Colon (tissue), 2 donors: ENCODE data around the gene RALGAPA2.

Source experiments
- FAIRE-seq: peaks from 2 replicates; lab custom pipeline; 2012; peaks lifted over from hg19 to GRCh38; lab: Jason Lieb, UNC
- donor health status: control.
- donor health status: control.

RALGAPA2 gene

DNA sequence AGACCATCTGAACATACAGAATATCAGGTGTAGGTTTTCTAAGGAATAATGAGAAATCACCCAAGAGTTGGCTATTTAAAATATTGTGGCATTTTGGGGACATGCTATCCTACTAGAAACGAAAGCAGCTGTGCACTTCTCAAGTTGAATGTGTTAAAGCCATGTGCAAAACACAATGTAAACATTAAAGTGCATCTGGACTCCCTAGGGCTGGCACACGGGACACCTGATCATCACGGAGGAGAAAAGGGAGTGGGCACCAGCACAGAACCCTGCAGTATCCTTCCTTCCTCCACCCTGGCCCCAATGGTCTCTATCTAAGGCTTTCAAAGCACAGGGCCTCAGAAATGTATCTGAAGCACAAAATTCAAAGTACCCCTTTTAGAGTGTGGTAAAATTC lies 250.3 kb downstream of the RALGAPA2 start:
- no peak for FAIRE-seq

DNA sequence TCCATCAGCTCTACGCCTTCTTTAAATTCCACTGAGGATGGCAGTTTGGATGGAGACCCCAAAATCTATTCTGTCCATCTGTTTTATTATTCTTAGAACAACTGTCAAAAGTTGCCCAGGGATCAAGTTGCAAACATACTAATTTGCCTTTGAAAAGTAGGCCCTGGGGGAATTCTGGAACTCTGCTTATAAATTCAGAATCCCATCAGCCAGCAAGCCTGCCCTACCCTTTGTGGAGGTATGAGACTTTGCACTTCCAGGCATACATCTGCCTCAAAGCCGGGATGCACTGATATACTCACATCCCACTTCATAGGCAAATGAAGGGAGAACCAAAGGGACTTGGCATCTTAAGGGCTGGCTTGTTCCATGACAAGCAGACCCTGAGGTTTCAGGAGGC lies 250.9 kb downstream of the RALGAPA2 start:
- no peak for FAIRE-seq

DNA sequence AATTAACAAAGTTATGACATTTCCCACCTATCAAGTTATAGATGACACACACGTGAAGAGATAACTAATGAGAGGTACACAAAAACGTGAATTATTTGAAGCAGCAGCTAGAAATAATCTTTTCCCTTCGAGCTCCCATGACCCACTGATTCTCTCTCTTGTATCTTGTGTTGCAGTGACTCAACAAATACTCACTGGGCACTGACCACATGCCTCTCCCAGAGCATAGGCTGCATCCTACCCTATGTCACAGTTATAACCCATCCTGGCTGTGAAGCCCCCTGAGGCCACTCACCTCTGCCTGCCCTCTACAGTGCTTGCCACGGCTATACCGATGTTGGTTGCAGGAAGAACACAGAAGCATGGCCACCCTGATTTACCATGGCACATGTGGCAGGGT lies 252.7 kb downstream of the RALGAPA2 start:
- FAIRE-seq = no peak

DNA sequence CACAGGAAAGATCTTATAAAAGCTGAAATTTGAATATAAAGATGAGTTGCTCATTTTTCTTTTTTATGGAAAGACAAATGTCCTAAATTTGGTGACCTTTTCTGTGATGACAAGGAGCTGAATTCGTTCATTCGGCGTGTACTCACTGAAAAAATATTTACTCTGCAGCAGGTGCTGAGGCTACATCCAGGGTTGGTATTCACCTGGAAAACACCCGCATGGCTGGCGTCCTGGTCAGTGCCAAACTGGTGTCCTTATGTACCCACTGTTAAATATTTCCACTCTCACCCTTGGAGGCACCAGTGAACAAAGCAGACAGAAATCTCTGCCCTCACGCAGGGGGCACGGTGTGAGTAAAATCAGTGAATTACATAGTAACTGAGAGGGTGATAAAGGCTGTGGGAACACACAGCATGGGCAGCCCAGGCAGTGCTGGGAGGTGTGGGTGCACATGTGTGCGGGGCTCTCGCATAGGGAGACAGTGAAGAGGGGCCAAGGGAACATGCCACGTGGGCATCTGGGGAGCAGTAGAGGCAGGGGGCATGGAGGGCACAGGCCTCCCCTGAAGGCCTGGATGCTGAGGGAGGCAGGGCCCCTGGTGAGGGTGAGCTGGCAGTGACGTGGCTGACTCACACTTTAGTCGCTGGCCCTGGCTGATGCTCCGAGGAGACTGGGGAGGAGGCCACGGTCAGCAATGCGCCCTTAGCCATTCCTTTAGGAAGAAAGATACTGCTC lies 254.9 kb downstream of the RALGAPA2 start:
- no peak for FAIRE-seq

DNA sequence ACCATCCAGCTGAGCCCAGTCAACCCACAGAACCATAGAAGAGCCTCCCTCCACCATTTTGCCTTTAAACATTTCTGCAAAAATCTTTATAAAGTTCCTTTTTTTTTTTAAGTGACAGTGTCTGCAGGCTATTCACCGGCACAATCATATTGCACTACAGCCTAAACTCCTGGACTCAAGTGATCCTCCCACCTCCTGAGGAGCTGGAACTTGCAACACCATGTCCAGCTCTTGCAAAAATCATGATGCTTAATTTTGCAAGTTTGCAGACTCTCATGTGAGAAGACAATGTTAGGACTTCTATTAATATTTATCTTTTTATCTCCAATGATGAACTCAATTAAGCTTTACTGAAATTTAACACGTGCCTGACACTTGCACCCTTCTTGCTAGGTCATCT lies 255.7 kb downstream of the RALGAPA2 start:
- no peak for FAIRE-seq

DNA sequence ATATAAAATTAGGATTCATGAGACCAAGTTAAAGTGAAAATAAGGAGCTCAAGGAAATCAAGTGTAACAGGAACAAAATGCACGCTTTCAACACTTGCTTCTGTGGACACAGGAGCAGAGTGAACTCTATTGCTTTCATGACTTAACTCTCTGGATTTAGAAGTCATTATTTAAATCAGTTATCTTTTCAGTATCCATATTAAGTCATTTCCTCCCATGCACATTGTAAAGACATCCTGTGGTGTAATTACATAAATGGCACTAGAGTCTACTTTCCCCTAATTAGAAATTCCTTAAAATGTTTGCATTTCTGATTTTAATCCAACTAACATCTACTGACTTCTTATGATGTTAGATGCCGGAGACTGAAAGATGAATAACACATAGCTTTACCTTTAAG lies 256.5 kb downstream of the RALGAPA2 start:
- FAIRE-seq = no peak

DNA sequence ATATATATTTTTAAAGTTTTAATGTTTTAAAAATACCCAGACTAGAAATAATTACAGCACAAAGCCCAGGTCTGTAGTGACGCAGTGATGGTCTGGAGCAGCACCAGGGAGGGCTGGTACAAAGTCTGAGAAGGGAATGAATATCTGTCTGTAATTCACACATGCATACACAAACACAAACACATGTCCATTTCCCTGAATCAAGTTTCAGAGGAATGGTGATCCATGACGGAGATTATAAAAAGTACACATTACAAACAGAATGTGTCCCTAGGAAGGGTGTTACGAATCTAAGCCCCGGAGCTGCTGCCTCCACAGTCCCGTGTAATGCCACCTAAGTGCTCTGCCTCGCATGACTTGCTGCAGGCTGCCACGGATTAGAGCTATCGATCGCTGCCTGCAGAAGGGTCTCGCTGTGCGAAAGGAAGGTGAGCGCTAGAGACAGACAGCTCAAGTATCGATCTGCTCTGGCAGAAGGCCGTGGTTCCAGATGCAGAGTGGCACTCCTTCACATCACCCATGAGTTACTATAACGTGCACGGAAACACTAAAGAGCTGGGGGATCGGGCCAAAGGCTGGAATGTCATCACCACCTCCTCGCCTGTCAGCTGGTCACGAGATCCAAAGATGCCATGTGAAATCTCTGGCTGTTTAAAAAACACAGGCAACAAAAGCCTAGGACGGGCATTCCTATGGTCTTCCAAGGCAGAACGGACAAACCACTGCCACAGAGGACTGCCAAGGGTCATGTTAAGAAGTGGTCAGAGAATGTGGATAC lies 257.4 kb downstream of the RALGAPA2 start:
- no peak for FAIRE-seq

DNA sequence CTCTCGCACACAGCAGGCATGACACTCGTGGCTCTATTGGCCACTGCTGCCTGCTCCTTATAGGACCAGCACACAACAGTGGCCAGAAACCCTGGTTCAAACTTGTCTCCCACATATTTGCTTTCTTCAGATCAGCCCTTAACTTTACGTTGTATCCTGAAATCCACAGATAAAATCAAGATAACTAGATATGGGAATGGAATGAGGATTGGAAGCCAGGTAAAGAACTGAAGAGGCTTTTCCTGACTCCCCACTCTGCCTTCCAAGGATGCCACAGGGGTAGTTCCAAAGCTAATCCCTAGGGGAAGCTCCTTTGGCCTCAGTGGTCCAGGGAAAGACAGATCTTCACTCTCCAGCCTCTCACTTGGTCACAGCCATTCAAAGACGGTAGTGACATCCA lies 258.1 kb downstream of the RALGAPA2 start:
- FAIRE-seq = no peak

DNA sequence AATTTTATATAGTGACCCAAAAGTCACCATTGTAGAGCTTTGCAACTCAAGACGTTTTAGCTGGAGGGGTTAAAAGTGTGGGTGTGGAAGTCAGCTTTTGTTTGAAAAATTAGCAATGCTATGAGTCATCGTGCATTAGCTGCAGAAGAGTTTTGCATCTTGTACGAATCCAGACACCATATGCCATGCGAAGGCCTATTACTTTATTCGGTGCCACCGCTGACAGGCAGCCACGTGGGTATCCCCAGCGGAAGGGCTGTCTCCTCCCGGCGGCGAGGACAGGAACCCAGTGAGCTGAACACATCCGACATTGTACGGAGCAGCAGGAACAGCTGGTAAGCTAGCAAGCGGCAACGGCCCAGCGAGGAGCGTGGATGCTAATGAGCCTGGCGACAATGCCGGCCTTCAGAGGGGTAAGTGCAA lies 260.2 kb downstream of the RALGAPA2 start:
- FAIRE-seq = no peak

DNA sequence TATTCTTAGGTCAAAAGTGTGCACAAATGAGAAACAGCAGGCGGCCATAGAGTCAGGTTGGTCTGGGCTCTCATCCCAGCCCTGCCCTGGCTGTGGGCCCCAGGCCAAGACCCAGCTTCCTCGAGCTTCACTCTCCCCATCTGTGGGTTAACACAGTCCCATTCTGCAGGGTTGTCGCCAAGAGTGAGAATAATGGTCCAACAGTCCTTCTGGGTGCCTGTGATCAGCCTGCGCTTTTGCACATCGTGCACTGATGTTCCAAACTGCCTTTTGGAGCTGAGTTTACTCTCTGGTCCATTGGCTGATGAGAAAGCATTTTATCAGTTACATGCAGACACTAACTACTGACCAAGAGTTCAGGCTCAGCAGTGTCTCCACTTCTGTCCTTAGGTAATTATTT lies 261.9 kb downstream of the RALGAPA2 start:
- no peak for FAIRE-seq

DNA sequence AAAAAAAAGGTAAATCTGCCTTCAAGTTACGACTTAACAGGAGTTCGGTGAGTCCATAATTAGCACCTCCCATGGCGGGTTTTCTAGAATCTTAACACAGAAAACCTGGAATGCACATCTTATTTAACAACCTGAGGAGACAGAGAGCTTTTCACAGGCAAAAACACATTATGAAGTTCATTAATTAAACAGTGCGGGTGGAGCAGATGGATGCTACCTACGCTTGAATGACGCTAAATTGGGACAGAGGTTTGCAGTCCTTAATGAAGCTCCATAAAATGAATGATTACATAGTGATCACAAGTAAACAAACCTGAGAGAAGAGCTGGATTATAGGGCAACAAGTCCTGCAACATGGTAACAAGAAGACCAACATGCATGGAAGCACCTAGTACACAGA lies 263.6 kb downstream of the RALGAPA2 start:
- FAIRE-seq = no peak

DNA sequence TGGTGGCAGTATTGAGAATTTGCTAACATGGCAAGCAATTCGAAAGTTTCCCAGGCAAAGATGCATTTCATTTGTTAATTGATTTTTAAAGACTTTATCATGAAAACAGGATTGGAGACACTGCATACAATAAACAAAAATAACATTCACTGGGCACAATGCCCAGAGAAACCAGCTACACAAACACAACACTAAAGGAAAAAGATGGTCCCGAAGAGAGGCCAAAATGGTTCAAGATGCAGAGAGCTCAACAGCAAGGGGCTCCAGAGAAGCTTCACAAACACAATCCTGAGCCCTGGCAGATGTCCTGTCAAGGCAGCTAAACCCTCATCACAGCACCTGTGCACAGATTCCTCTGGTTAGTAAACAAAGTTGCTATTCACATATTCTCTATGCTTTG lies 265.2 kb downstream of the RALGAPA2 start:
- no peak for FAIRE-seq

DNA sequence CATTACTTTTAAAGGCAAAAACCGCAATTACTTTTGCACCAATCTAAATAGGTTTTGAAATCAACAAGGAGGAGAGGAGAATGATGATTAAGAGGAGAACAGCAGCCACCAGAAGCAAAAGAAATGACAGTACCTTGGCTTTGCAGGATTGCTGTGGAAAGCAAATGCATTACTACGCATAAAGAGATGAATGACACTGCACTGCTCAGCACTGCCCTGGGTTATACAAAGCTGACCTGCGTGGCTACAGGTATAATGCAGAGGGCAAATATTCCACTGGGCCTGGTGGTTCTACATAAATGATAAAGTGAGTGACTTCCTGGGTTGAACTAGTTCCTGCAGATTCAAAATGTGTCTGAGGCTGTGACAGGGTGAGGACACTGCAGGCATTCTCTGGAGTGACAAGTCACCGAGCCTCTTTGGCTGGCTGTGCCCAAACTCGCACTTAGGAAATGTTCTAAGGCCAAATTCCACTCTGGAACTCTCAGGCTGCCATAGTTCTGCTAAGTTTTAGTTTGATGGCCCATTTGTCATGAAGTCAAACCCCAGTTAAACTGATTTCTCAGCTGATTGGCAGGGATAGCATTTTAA lies 265.9 kb downstream of the RALGAPA2 start:
- no peak for FAIRE-seq

DNA sequence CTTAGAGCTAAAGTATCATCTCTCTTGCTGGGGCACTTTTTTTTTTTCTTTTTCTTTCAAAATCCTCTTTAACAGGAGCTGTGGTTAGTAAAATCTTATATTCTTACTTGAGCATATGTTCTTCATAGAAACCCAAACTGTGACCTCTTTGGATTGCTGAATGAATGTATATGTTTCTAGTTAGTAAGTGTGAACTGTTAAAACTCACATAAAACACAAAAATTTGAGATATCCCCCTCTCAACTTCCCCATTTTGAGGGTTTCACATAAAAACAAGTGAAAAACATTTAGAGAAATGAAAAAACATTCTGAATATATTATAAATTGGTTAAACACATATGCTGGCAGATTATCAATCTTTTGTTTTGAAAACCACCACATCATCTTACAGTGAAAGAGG lies 266.4 kb downstream of the RALGAPA2 start:
- FAIRE-seq = no peak

DNA sequence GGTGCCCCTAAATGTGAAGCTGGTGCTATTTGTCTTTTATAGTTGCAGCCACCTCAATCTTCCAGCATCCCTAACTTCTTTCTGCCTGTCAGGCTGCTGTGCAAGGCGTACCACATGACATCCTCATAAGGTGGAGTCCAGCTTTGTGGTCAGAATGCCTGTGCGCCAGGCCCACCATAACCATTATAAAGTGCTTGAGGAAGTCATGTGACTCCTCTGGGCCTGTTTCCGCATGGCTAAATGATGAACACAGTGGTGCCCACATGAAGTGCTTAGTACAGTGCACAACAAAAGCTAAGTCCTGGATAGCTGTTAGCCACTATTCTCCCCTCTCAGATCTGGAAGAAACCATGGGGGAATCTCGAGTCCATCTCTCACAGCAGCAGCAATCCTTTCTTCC lies 268.9 kb downstream of the RALGAPA2 start:
- FAIRE-seq = no peak

DNA sequence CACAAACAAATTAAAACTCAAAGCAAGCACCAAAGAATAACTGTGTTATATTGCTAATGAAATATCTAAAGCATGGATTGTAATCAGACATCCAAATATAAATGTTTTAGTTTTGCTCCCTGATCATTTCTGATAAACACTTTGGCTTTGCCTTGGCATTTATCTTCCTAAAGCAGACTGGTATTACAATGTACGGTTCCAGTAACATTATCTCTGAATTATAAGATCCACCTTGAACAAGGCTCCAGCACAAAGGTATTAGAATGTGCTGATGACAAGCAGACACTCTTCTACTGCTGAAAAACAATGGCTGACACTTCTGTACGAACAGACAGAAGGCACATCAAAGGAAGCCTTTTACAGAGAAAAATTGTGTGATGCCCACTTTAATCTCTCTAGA lies 270.0 kb downstream of the RALGAPA2 start:
- no peak for FAIRE-seq

DNA sequence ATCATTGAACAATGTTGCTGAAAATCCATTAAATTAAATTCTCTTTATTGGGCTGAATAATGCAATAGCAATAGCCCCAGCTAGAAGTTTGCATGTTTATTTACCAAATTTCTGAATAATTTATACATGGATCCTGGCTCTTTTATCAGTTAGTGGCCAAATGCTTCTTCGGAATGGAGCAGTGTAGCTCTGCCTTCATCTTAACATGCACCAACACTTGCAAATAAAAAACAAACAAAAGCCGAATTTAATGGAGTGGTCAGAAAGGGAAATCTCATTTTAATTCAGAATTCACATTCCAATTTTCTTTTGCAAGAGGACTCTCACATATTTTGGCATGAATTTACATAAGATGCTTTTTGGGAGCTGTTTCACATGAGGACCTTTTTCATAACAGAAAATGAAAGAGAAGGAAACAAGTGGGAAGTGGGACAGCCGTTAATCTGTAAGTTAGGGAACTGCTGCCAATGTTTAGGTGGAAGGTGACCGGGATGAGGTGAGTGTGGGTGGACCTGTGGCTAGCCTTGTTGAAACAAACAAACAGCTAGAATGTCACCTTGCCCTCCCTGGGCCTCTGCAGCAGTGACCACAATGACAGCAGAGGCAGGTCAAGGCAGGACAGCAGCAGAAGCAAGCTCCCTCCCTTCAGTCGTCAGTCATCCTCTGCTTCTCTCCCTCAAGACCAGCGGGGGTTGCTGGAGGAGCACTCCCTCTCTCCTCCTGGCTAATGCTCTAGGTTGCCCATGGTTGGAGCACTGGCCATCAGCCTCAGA lies 271.4 kb downstream of the RALGAPA2 start:
- no peak for FAIRE-seq

DNA sequence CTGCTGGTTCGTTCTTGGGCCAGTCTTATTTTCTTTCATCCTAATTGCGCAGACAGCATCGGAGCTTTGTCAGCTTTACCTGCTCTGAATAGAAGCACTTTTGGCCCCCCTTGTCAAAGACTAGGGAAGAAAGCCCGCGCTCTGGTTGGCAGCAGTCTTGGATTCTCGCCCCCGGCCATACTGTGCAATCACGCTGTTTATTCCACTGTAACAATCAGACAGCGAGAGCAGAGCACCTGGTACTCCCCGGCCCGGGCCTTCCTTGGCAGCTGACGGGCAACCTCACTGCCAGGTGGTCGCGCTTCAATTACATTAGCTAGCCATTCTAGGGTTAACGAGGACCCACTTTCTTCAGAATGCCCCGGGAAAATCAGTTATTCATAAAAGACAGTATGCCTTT lies 272.0 kb downstream of the RALGAPA2 start:
- FAIRE-seq = no peak

DNA sequence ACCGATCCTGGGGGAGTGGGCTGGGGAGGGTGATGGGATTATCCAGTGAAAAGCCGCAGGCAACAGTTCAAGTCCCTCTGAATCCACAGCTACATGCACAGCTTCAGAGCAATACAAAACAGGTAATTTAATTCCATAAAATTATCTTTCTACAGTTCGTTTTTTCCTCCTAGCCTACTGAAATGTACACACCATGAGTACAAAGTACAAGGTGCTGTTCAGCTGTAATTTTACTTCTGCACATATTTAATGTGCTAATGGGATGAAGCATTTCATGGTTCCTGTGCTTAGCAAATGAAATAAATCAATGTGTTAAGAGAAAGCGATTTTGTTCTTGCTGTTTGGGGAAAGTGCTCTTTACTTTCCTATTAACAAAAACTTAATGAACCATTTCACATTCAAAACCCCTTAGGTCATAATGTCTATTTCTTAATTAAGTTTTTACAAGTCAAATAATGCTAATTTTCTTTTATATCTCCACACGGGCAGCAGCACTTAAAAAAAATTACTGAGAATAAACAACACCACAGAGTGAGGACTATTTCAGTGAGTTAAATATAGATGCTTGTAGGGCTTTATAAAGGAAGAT lies 272.7 kb downstream of the RALGAPA2 start:
- FAIRE-seq = no peak

DNA sequence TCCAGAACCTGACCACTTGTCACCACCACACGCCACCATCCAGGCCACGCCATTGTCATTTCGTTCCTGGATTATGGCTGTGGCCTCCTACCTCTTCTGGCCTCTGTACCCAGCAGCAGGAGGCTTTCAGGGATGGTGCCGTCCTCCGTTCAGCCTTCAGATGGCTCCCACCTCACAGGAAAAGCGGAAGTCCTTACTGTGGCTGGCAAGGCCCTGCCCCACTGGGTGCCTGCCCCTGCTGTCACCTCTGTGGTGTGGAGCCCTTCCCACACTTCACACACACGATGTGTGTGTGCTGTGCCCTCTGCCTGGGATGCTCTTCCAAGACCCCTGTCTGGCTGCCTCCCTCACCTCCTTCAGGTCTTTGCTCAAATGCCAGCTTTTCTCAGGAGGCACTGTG lies 275.1 kb downstream of the RALGAPA2 start:
- FAIRE-seq = no peak

DNA sequence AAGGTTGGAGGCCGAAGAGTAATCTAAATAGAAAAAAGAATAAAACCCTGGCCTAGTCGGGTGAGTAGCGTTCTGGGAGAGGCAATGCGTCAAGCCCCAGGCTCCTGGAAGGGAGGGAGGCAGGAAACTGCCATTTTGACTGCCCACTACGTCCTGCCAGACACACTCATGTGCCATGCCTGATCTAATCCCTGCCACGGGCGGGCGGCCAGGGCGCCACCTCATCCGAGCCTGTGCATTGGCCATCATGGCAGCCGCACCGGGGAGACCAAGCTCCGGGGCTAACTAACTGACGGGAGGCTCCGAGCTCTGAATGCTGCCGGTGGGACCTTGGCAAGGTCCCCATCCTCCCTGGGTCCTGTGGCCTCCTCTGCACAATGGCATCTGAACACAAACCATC lies 275.8 kb downstream of the RALGAPA2 start:
- FAIRE-seq = no peak

DNA sequence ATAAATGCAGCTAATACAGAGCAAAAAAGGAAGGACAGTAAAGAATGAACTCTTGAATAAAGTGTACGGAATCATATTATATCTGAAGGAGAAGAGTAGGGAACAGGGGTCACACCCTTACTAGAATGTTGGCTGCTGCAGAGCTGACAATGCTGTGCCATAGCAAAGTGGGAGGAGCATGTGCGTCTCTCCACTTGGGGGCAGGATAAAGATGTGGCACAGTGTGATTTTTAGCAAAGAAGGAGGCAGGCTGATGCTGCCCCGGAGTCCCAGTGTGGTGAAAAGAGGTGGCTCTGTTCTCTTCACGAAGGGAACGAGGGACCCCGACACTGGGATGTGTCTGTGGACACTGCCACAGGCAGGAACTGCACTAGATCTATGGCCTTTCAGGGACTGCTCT lies 277.0 kb downstream of the RALGAPA2 start:
- no peak for FAIRE-seq
